Esophagus muscularis mucosa (tissue), 3 donors: Measurements from ENCODE around the gene ARFRP1.

Experiments
- POLR2A ChIP-seq: fragments of 450-650 bp; IDR thresholded peaks from one replicate; pipeline ENCODE4 v1.6.1; 2017; ENCODE audit warnings: antibody characterized with exemption, moderate library complexity, mild to moderate bottlenecking, low read depth
- POLR2AphosphoS5 ChIP-seq, 2 donors: sonication (generic); formaldehyde crosslinking; IDR thresholded peaks; one replicate each; pipeline ENCODE4 v1.6.1; 2017; ENCODE audit warnings: antibody characterized with exemption in 2 of 2
- TF ChIP-seq, protein P1 (sequence below), 3 experiments: fragments of 200-600 bp in 2 of 3; fragments of 450-650 bp in 1 of 3; sonication (generic) in 2 of 3; IDR thresholded peaks; one replicate each; pipeline ENCODE4 v1.5.1; 2017 to 2019; ENCODE audit warnings: antibody characterized with exemption in 3 of 3, mild to moderate bottlenecking in 2 of 3, moderate library complexity in 1 of 3

DNA sequence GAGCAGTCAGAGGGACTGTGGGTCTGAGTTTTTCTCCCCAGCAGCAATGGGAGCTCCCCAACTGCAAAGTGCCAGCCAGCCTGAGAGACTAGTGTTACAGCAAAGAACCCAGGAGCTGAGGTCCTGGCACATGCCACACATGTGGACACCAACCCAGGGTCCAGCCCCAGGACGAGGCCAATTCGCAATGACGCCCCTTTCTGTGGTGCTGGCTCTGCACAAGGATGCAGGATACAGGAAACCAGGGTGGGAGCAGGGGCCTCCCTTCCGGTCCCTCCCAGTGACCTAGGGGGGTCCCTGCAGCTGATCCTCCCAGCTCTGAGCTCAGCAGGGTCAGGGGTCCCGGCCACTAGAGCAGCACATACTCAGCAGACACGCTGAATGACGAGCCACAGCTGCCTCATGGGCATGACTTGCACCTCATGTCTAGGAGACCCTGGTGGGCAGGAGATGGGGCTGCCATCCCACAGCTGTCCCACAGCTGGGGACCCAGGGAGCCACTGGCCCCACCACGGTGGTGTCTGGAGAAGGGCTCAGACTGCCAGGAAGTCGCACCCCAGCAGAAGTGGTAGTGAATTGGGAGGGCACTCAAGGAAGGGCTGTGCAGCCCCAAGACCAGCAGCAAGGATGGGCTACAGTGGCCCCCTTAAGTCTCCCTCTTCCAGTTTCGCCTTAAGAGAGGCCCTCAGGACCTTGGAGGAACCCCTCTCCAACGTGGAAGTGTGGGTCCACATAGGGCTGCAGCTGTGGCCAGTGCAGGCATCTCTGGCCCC, 3.6 kb downstream of the ARFRP1 start:
- TF ChIP-seq, protein P1, sequence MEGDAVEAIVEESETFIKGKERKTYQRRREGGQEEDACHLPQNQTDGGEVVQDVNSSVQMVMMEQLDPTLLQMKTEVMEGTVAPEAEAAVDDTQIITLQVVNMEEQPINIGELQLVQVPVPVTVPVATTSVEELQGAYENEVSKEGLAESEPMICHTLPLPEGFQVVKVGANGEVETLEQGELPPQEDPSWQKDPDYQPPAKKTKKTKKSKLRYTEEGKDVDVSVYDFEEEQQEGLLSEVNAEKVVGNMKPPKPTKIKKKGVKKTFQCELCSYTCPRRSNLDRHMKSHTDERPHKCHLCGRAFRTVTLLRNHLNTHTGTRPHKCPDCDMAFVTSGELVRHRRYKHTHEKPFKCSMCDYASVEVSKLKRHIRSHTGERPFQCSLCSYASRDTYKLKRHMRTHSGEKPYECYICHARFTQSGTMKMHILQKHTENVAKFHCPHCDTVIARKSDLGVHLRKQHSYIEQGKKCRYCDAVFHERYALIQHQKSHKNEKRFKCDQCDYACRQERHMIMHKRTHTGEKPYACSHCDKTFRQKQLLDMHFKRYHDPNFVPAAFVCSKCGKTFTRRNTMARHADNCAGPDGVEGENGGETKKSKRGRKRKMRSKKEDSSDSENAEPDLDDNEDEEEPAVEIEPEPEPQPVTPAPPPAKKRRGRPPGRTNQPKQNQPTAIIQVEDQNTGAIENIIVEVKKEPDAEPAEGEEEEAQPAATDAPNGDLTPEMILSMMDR (IDR thresholded peaks at IDR 0.05) = no peak
- no peak for TF ChIP-seq POLR2AphosphoS5 (IDR thresholded peaks at IDR 0.05)
- no peak for TF ChIP-seq POLR2A
